HEK293 (cell line): ENCODE data around the gene ZNF652.

Source experiments
- CTCF ChIP-seq: fragments of 450-650 bp; formaldehyde crosslinking; IDR thresholded peaks from 2 replicates; pipeline ENCODE4 v1.5.1; 2016; ENCODE audit warnings: missing biosample characterization, missing genetic modification characterization
- PATZ1 ChIP-seq: fragments of 450-650 bp; formaldehyde crosslinking; IDR thresholded peaks from 2 replicates; pipeline ENCODE4 v1.5.1; 2016; ENCODE audit warnings: missing biosample characterization, missing genetic modification characterization
- REST ChIP-seq: fragments of 450-650 bp; formaldehyde crosslinking; IDR thresholded peaks from 2 replicates; pipeline ENCODE4 v1.5.1; 2016; ENCODE audit warnings: missing biosample characterization, missing genetic modification characterization
- SETDB1 ChIP-seq: IDR thresholded peaks from one replicate; pipeline ENCODE4 v1.6.1; 2017; ENCODE audit warnings: mild to moderate bottlenecking, low read length, moderate library complexity, mixed read lengths; ENCODE audit not compliant: insufficient read length
- YY1 ChIP-seq: fragments of 450-650 bp; formaldehyde crosslinking; IDR thresholded peaks from 2 replicates; pipeline ENCODE4 v1.5.1; 2018; ENCODE audit warnings: missing biosample characterization, missing genetic modification characterization
- ZEB2 ChIP-seq: fragments of 450-650 bp; formaldehyde crosslinking; IDR thresholded peaks from 2 replicates; pipeline ENCODE4 v1.5.1; 2016; ENCODE audit warnings: missing biosample characterization, missing genetic modification characterization
- ZNF350 ChIP-seq: fragments of 450-650 bp; formaldehyde crosslinking; IDR thresholded peaks from 2 replicates; pipeline ENCODE4 v1.5.0; 2017; ENCODE audit warnings: missing biosample characterization, mild to moderate bottlenecking, missing genetic modification characterization
- ZNF354C ChIP-seq: fragments of 450-650 bp; formaldehyde crosslinking; IDR thresholded peaks from 2 replicates; pipeline ENCODE4 v1.5.1; 2016; ENCODE audit warnings: missing biosample characterization, missing genetic modification characterization, low read depth, borderline replicate concordance
- ZNF501 ChIP-seq: fragments of 450-650 bp; formaldehyde crosslinking; IDR thresholded peaks from 2 replicates; pipeline ENCODE4 v1.5.1; 2016; ENCODE audit warnings: missing biosample characterization, missing genetic modification characterization
- ZNF777 ChIP-seq: fragments of 450-650 bp; formaldehyde crosslinking; IDR thresholded peaks from 2 replicates; pipeline ENCODE4 v1.5.1; 2017; ENCODE audit warnings: missing biosample characterization, missing genetic modification characterization, borderline replicate concordance

GRCh38 chr17:49375544-49375943 is 13.5 kb upstream of the ZNF652 start:
- TF ChIP-seq CTCF (tag by site-specific recombination) = no peak
- TF ChIP-seq ZNF350 = no peak
- no peak for TF ChIP-seq ZNF354C
- no peak for TF ChIP-seq ZEB2 (tag by site-specific recombination)
- no peak for TF ChIP-seq ZNF777
- TF ChIP-seq YY1 (tag by site-specific recombination) = no peak
- TF ChIP-seq ZNF501 (tag by site-specific recombination) = no peak
- TF ChIP-seq REST (tag by site-specific recombination) = no peak
- TF ChIP-seq PATZ1 (tag by site-specific recombination) = no peak
- no peak for TF ChIP-seq SETDB1
